HG03025 (cell line): Measurements from ENCODE around the gene EFS.

Experiments
- ATAC-seq: cut with Tn5 transposase; IDR thresholded peaks from one replicate; pipeline ENCODE4 v1.9.1; 2021; ENCODE audit warnings: mild to moderate bottlenecking, moderate library complexity; ENCODE audit not compliant: unreplicated experiment, low FRiP score

Gene EFS

GRCh38 chr14:23307687-23308644 is 57.0 kb downstream of the EFS start:
- ATAC-seq, result no peak

- ATAC-seq, result no peak
Observed at GRCh38 chr14:23307146-23307530, 57.8 kb downstream of the EFS start.

GRCh38 chr14:23306412-23307145 is 58.4 kb downstream of the EFS start, which contains the start of gene BCL2L2:
BCL2L2 (plus strand) TSS chr14:23306833; CDS start chr14:23307768, 935 bp downstream.
- ATAC-seq, result no peak
